ENCODE data around the gene RAB22A. TPM values are rescaled to one million over a fixed set of nuclear protein-coding genes. Genes with fewer than 3 reads are reported as not detected.
A peak's percentile ranks its signal among the peaks of the same experiment; 100 is the strongest.

Gene RAB22A
- total RNA-seq, 1 experiment from 2014 or later = 11.5 TPM

DNA sequence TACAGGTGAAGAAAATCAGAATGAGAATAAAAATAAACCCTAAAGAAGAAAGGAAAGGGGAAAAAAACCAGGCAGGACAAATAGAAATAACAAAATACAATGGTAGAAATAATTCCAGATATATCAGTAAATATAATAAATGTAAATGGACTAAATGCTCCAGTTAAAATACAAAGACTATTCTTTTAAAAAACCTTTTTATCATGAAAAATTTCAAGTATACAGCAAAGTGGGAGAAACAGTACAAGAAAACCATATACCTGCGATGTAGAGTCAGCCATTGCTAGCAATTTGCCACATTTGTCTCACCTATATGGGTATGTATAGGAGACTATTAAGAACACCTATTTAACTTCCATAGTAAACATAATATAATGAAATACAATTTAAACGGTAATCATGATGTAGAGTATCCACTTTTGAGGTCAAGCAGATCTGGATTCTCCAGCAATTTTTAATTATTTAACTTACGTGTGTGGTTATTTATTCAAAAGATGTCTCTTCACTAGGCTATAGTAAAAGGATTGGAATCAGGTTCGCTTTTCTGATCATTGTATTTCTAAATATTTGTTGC lies 78.6 kb downstream of the RAB22A start:
- no peak for DNase-seq (ENCODE audit: low spot score)

DNA sequence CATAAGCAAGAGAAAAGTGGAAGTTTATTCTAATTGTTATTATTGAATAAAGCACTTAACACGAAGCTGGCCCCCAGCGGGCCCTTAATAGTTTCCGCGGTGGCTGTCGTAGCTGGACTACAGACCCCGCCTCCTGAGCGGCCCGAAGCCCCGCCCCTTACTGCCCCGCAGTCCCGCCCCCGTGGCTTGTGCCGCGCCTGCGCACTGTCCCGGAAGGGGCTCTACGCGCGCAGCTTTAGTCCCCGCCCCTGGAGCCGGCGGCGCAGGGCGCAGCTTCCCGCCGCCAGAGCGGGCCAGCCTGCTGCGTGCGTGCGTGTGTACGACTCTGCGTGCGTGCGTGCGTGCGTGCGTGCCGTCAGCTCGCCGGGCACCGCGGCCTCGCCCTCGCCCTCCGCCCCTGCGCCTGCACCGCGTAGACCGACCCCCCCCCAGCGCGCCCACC lies 79.4 kb downstream of the RAB22A start, which contains the start of gene VAPB:
Gene VAPB (plus strand): TSS at position 348 of the 442 bp plus-strand sequence. CDS start 231 bp downstream, outside the sequence.
- peak; percentile 91 for DNase-seq (ENCODE audit: low spot score)

DNA sequence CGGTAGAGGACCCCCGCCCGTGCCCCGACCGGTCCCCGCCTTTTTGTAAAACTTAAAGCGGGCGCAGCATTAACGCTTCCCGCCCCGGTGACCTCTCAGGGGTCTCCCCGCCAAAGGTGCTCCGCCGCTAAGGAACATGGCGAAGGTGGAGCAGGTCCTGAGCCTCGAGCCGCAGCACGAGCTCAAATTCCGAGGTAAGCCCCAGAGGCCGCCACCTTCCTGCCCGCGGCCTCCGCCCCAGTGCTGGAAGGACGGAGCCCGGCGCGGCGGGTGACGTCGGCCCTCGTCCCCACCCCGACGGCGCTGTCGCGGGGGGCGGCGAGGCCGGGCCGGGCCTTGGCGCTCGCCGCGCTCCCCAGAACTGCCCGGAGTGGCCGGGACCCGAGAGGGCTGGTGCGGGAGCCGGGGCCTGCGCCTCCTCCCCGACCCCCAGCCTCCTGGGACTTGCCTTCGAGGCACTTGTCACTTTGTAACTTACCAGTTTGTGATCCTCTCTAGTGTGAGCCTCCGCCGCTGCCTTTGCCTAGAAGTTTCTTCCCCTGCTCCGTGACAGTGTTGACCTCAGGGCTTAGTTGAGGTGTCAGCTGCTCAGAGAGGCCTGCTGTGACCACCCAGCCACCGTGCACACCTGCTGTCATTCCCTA lies 79.9 kb downstream of the RAB22A start:
- DNase-seq (ENCODE audit: low spot score) = no peak

DNA sequence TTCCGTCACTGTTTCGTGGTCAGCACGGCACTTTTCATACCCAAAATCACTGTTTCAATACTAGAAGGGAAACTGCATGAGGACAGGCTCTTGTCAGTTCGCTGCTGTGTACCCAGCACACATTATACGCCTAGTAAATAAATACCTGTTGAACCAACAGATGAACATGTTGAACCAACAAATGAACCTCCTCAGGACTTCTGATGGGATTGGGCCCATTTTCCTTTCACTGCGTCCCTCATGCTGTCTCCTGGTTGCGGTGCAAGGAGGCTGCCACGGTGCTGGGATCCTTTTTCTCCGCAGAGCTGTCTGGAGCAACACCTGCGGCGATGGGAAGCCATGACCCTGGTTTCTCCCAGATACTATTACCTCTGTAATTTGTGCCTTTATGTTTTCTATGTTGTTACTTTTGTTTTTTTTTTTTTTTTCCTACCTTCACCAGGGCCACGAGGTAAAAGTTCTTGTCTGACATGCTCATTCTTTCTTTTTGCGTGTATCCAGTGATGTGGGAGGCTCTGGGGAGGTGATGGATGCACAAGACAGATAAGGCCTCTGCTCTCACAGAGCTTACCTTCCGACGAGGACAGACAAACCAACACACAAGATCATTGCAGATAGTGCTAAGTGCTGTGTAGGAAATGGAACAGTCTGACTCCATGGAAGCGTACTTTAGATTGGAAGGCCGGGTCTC lies 80.6 kb downstream of the RAB22A start:
- DNase-seq (ENCODE audit: low spot score) = no peak

DNA sequence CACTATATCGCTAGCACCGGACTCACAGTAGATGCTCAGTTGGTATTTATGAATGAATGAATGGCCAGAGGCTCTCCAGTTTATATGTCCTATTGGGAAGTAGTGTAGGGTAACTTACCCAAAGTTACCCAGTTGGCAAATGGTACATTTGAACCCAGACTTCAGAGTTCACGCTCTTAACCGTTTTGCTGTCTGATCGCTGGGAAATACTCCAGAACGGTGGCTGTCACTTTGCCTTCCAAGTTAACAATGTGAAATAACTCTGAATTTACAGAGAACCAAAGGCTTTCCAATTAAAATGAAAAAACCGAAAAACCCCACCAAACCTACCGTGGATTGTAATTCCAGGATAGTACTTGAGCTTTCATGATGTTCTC lies 81.1 kb downstream of the RAB22A start:
- DNase-seq (ENCODE audit: low spot score) = no peak

DNA sequence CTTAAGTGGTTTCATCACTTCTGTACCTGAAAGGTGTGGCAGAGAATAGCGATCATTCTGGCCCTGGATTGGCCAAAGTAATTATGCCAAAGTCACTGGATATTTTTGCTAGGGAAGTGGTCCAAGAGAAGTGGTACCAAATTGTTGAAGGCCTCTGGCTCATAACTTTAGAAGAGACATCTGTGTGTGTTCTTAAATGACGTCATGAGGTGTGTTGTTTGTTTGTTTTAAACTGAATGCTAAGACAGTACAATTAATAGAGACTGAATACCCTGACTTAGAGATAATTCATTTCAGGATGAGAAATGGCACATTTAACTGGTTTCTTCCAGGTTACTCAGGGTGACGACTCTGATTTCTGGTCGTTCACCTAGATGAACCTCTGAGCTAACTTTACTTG lies 82.8 kb downstream of the RAB22A start:
- no peak for DNase-seq (ENCODE audit: low spot score)

DNA sequence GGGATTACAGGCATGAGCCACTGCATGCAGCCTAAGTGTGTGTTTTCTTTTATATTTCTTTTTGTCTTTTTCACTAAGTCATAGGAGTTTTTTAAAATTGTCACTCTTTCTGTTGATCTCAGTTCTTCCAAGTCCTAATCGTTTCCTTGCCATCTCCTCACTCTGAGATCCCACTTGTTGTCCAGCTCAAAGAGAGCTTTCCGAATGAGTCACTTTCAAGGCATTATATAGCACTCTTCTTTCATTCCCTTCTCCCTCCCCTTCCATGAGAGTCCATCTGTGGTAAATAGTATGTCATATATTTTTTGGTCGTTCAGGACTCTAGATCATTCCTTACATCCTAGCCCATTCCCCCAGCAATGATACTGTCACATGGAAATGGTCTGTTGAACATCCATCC lies 83.8 kb downstream of the RAB22A start:
- DNase-seq (ENCODE audit: low spot score) = no peak

DNA sequence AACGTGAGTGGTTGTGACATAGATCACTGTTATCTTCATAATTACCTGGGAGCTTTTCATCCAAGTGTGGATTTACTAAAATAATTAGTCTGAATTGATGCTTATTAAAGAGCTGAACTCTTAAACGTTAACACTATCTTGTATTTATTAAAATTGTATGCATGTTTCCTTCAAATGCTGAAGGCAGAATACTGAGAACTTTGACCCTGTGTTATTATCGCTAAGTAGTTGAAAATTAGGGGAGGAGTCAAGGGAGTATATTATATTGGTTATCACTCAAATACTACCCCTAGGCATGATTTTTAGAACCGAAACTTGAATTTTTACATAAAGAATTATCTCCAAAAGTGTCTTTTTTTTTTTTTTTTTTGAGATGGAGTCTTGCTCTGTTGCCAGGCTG lies 85.3 kb downstream of the RAB22A start:
- DNase-seq (ENCODE audit: low spot score) = no peak

DNA sequence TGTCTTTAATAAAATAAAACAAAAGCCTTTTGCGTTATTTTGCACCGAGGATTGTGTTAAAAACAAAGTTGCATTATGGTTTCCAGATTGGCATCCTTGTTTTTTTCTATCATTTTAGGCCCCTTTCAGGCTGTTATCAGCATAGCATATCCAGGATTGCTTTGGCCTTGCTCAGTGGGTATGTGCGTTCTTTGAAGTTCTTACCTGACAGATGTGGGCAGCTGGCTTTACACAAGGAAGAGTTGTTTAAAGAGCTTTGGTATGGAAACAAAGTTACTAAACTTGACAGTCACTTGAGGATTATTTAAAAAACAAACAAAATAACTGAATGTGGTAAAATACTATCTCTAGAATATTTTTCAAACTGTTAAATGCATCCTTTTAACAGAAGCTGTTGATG lies 86.1 kb downstream of the RAB22A start:
- no peak for DNase-seq (ENCODE audit: low spot score)

DNA sequence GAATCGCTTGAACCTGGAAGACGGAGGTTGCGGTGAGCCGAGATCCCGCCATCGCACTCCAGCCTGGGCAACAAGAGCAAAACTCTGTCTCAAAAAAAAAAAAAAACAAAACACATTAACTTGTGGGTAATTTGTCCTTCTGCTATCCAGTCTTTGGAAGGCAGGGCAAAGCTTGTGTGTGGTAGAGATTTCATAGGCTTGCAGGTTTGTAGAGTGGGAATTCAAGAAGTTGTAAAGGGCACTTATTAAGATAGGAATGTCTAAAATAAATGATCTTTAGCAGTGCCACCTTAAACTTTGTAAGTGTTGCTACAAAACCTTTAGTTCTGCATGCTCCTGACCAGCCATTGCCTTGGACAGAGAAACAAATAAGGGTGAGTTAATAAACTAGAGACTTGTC lies 87.9 kb downstream of the RAB22A start:
- DNase-seq (ENCODE audit: low spot score) = no peak

DNA sequence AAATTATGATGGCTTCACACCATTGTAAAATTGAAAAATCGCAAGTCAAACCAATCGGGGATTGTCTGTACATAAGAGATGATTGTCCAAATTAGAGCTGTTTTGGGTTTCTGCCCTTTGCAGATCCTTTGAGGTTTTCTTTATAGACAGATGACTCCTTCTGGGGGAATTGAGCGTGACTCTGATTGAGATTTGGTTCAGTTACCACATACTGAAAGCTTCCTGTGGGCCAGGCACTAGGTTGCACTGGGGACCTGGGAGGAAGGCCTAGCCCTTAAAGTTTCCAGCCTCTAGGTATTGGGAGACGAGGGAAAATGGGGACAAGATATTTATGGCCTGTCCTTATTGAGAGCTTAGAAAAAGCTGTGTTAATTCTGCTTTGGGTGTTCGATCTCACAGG lies 88.7 kb downstream of the RAB22A start:
- no peak for DNase-seq (ENCODE audit: low spot score)

DNA sequence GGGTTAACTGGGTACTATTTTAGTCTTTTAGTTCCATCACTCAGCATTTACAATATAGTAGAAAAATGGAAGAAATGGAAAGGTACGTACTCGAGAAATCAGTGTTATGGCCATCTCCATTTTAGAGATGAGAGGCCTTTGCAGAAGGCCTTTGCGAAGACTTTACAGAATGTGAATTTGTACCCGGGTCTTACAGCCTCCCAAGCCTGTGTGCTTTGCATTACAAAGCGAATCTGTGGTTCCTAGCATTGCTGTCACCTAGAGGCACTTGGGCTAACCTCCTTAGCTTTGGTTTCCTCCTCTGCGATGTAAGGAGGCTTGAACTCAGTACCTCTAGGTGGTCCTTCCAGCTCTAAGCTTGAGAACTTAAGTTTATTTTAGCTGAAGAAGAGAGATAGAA lies 90.4 kb downstream of the RAB22A start:
- DNase-seq (ENCODE audit: low spot score) = no peak

DNA sequence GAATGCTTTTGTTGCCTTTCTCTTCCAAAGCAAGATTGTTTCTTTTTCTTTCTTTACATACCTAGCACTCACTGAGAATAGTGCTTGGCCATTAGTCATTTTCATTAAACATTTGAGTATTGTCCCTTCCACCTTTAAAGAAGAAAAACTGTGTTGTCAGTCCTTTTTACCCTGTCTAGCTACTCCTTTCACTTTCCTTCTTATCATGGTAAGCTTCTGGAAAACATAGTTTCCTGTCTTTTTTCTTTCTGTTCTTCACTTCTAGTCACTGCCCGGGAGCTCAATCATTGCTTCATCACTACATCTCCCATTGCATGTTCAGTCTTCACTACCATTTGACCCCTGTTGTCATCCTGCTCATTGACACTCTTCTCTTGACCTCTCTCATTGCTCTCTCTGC lies 91.6 kb downstream of the RAB22A start:
- DNase-seq (ENCODE audit: low spot score) = no peak

DNA sequence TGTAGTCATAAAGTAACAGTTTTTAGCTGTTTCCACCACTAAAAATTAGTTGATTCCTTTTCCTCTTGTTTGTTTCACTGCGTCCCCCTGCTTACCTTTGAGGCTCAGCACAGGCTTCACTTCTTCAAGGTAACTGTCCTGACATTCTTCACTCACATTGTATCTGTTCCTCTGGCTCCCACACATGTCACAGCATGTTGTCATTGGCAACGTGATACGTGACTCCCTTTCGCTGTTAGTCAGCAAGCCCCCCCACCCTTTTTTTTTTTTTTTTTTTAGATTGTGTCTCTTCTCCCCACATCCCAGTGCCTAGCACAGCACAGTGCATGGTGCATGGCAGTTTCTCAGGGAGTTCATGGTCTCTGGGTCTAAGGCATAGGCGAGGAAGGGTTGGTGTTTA lies 92.8 kb downstream of the RAB22A start:
- no peak for DNase-seq (ENCODE audit: low spot score)

DNA sequence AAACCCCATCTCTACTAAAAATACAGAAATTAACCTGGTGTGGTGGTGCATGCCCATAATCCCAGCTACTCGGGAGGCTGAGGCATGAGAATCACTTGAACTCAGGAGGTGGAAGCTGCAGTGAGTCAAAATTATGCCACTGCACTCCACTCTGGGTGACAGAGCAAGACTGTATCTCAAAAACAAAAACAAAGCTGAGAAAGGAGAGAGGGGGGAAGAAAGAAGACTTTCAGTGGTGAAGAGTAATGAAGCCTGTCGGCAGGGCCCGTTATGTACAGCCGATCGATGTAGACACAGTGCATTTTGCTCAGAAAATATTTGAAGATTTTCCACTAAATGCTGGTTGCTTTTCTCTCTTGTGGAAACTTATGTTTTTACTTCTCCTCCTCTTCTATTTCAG lies 93.3 kb downstream of the RAB22A start:
- DNase-seq (ENCODE audit: low spot score) = no peak

DNA sequence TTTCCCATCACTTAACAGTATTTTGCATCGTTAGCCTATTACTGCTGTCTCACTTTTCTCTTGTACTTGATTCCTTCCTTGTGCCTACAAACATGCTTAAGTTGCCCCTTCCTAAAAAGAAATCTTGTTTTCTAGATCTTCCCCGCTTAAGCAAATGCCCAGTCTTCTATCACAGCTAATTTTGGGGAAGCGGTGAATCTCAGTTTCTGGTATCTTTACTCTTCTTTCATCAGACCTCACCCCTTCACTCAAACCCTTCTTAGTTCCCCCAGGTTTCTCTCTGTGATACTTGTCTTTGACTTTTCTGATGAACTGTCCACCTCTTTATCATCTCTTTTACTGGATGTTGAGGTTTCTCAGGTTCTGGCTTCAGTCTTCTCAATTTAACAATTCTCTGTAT lies 93.8 kb downstream of the RAB22A start:
- DNase-seq (ENCODE audit: low spot score) = no peak

DNA sequence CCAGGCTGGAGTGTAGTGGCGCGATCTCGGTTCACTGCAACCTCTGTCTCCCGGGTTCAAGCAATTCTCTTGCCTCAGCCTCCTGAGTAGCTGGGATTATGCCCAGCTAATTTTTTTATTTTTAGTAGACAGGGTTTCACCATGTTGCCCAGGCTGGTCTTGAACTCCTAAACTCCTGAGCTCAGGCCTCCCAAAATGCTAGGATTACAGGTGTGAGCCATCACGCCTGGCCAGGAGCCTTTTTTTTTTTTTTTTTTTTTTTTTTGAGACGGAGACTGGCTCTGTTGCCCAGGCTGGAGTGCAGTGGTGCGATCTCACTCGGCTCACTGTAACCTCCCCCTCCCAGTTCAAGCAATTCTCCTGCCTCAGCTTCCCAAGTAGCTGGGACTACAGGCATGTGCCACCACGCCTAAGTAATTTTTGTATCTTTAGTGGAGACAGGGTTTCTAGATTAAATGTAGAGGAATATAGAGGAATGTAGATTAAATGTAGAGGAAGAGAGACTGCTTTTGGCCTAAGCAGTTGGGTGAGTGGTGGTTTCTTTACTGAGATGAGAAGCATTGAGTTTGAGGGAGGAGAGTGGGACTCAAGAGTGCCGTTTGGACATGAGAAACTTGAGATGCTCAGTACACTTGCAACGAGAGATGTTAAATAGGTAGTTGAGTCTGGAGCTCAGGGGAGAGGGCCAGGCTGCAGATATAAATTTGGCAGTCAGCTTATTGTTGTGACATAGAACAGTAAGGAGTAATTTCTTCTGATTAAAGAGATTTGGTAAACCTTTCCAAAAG lies 96.2 kb downstream of the RAB22A start:
- DNase-seq (ENCODE audit: low spot score) = no peak

DNA sequence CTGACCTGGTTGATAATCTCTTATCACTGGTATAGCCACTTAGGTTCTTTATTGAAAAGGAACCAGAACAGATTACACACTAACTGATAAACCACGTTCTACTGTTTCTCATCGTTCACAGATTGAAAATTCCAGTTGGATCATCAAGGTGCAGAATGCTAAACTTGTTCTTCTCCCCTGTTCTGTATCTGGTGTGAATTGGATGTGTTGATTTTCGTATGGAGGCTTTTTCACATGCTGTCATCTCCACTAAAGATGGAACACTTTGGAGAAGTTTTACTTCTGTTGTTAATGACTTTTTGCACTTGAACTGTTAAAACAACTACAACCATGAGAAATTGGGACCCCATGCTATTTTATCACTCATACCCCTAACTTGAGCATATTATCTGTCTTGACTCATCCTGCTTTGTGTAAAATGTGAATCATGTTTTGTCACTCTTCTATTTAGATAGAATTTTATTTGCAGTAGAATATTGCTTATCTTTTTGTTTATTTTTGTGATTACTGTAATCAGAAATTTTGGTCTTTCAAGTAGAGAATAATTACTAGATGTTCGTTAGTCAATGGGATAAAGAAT lies 97.0 kb downstream of the RAB22A start:
- no peak for DNase-seq (ENCODE audit: low spot score)

DNA sequence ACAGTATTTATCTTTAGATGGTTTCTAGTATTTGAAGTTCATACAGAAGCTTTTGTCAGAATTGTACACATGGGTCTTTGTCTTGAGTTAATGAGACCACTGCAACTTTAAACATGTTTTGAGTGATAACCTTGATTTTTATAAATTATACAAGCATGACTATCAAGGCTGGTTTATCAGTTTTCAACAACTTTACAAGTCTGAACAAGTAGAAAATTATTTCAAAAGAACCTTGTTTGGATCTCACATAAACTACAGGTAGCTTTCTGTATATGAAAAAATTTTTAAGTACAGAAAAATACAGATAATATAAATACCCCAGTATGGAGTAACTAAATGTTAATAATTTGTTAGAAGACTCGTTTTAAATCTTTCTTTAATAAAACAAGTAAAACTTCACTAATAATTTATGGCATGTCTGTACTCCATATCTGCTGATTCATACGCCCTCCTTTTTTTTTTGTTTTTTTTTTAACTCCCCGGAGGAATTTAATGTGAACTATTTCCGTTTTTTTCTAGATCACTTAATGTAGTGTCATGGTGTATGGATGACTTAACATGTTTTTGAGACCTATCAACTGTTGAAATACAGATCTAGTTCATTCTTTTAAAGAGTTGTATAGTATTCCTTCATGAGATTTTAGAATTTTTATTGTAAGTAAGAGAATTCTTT lies 97.8 kb downstream of the RAB22A start:
- DNase-seq (ENCODE audit: low spot score) = no peak

DNA sequence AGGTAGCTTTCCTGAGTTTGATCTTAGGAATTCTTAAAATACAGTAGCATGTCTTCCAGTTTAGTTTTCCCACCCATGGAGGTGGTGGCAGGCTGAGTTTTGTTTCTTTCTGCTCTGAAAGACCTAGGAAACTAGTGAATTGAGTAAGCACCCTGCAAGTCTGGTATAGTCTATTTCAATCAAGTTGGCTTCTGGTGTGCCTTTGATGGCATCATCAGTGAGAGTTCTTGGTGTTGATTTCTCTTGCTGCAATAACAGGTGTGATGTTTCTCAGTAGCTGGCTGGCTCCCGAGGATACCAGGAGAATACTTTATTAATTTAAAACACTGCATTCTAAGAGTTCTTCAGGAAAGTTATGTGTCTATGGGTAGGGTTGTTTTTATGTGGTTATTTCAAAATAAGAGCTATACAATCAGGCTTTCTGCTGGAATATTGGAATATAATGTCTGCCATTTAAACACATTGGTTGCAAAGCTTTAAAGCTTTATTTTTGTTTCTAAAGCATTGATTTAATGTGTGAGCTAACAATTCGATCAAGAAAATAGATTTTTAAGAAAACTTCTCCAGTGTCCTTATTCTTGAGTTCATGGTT lies 98.5 kb downstream of the RAB22A start:
- no peak for DNase-seq (ENCODE audit: low spot score)

DNA sequence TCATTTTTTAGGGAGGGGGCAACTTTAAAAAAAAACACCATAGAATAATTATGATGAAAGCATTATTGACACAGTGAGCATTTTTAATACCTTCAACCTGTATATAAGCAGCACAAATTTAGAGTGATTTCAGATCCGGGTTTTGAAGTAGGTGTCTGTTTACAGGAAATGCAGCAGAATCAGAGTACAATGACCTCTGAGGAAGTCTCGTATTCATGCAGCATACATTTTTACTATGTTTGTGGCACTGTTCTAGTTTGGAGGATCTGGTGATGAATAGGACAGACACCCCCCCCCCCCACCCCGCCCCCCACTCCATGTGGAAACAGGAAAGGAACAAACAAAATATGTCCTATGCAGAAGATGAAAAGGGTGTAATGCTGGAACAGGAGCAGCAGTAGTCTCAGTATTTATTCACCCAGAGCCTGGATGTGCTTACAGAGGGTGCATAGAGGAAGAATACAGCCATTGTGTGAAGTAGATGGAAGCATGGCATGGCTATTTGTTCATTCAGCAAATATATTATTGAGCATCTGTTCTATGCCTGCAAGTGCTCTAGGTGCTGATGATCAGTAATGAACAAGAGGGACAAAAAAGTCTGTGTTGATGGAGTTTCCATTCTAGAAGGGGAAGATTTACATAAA lies 99.2 kb downstream of the RAB22A start:
- DNase-seq (ENCODE audit: low spot score) = no peak

Data from H4 (cell line).